HEK293 (cell line): ENCODE measurements around the gene MAGEB17.

Experiments
- CTCF ChIA-PET: fragments of 350-600 bp; formaldehyde crosslinking; extraction: SDS; loops from one replicate; lab custom pipeline; 2021; ENCODE audit warnings: antibody characterized with exemption; lab: Yijun Ruan, JAX
- POLR2A ChIA-PET: fragments of 300-600 bp; formaldehyde crosslinking; extraction: SDS; loops from one replicate; lab custom pipeline; 2020; ENCODE audit warnings: antibody characterized with exemption, inconsistent platforms; lab: Yijun Ruan, JAX
- H3K27ac ChIP-seq: fragments of 200-500 bp; sonication (Bioruptor generic); 2 replicates; pipeline ENCODE4 v1.5.1; 2014; ENCODE audit warnings: low read depth, low read length, control low read depth, inconsistent platforms; ENCODE audit errors: extremely low read depth
- H3K36me3 ChIP-seq, 2 experiments: fragments of 200-500 bp in 1 of 2; sonication (Bioruptor generic) in 1 of 2; 1 replicate in 1 of 2; 2 replicates in 1 of 2; pipeline ENCODE4 v1.5.1; 2014 to 2017; ENCODE audit warnings: inconsistent platforms in 2 of 2, low read length in 2 of 2; ENCODE audit not compliant: control insufficient read depth in 2 of 2, insufficient read depth in 1 of 2
- H3K4me1 ChIP-seq: fragments of 200-500 bp; sonication (Bioruptor generic); 2 replicates; pipeline ENCODE4 v1.5.1; 2014; ENCODE audit warnings: mild to moderate bottlenecking, low read length, inconsistent platforms; ENCODE audit not compliant: control insufficient read depth, insufficient read depth
- H3K4me3 ChIP-seq: 2 replicates; pipeline ENCODE4 v1.5.1; 2011; ENCODE audit warnings: low read depth, mild to moderate bottlenecking, control low read depth, low read length, moderate library complexity
- H3K9me3 ChIP-seq: fragments of 200-500 bp; sonication (Bioruptor generic); 2 replicates; pipeline ENCODE4 v1.5.1; 2014; ENCODE audit warnings: low read depth, low read length, inconsistent platforms; ENCODE audit not compliant: control insufficient read depth, insufficient read depth
- ELK4 ChIP-seq: IDR thresholded peaks from 2 replicates; pipeline ENCODE4 v1.6.1; 2011; ENCODE audit warnings: mild to moderate bottlenecking, low read depth, low read length, borderline replicate concordance
- FEZF1 ChIP-seq: fragments of 450-650 bp; formaldehyde crosslinking; IDR thresholded peaks from 2 replicates; pipeline ENCODE4 v1.5.1; 2016; ENCODE audit warnings: missing biosample characterization, missing genetic modification characterization
- GLI4 ChIP-seq: fragments of 450-650 bp; formaldehyde crosslinking; IDR thresholded peaks from 2 replicates; pipeline ENCODE4 v1.5.1; 2016; ENCODE audit warnings: missing biosample characterization, missing genetic modification characterization
- ZBTB1 ChIP-seq: fragments of 450-650 bp; formaldehyde crosslinking; IDR thresholded peaks from 2 replicates; pipeline ENCODE4 v1.5.1; 2016; ENCODE audit warnings: missing biosample characterization, missing genetic modification characterization
- ZBTB20 ChIP-seq: fragments of 450-650 bp; formaldehyde crosslinking; IDR thresholded peaks from 2 replicates; pipeline ENCODE4 v1.5.1; 2016; ENCODE audit warnings: missing biosample characterization, missing genetic modification characterization
- ZFP3 ChIP-seq: fragments of 450-650 bp; formaldehyde crosslinking; IDR thresholded peaks from 2 replicates; pipeline ENCODE4 v1.5.1; 2016; ENCODE audit warnings: low read depth, missing biosample characterization, missing genetic modification characterization
- ZNF146 ChIP-seq: fragments of 450-650 bp; formaldehyde crosslinking; IDR thresholded peaks from 2 replicates; pipeline ENCODE4 v1.5.1; 2016; ENCODE audit warnings: missing biosample characterization, missing genetic modification characterization
- ZNF169 ChIP-seq: fragments of 450-650 bp; formaldehyde crosslinking; IDR thresholded peaks from 2 replicates; pipeline ENCODE4 v1.5.1; 2016; ENCODE audit warnings: missing biosample characterization, missing genetic modification characterization
- ZNF175 ChIP-seq: fragments of 450-650 bp; formaldehyde crosslinking; IDR thresholded peaks from 2 replicates; pipeline ENCODE4 v1.5.1; 2016; ENCODE audit warnings: missing biosample characterization, missing genetic modification characterization
- ZNF26 ChIP-seq: fragments of 450-650 bp; formaldehyde crosslinking; IDR thresholded peaks from 2 replicates; pipeline ENCODE4 v1.5.1; 2016; ENCODE audit warnings: missing biosample characterization, missing genetic modification characterization
- ZNF280C ChIP-seq: fragments of 450-650 bp; formaldehyde crosslinking; IDR thresholded peaks from 2 replicates; pipeline ENCODE4 v1.5.1; 2016; ENCODE audit warnings: missing biosample characterization, missing genetic modification characterization
- ZNF324 ChIP-seq: fragments of 450-650 bp; formaldehyde crosslinking; IDR thresholded peaks from 2 replicates; pipeline ENCODE4 v1.5.1; 2016; ENCODE audit warnings: missing biosample characterization, missing genetic modification characterization
- ZNF354C ChIP-seq: fragments of 450-650 bp; formaldehyde crosslinking; IDR thresholded peaks from 2 replicates; pipeline ENCODE4 v1.5.1; 2016; ENCODE audit warnings: missing biosample characterization, missing genetic modification characterization, low read depth, borderline replicate concordance
- ZNF37A ChIP-seq: fragments of 450-650 bp; IDR thresholded peaks from 2 replicates; pipeline ENCODE4 v1.5.1; 2018; ENCODE audit warnings: missing biosample characterization, missing genetic modification characterization
- ZNF449 ChIP-seq: fragments of 450-650 bp; formaldehyde crosslinking; IDR thresholded peaks from 2 replicates; pipeline ENCODE4 v1.5.1; 2017; ENCODE audit warnings: missing biosample characterization, mild to moderate bottlenecking, missing genetic modification characterization, moderate library complexity
- ZNF473 ChIP-seq: fragments of 450-650 bp; formaldehyde crosslinking; IDR thresholded peaks from 2 replicates; pipeline ENCODE4 v1.5.1; 2017; ENCODE audit warnings: missing biosample characterization, missing genetic modification characterization
- ZNF48 ChIP-seq: fragments of 450-650 bp; formaldehyde crosslinking; IDR thresholded peaks from 2 replicates; pipeline ENCODE4 v1.5.1; 2016; ENCODE audit warnings: missing biosample characterization, missing genetic modification characterization
- ZNF555 ChIP-seq: fragments of 450-650 bp; formaldehyde crosslinking; conservative IDR thresholded peaks from 2 replicates; pipeline ENCODE4 v1.5.1; 2017; ENCODE audit warnings: missing biosample characterization, mild to moderate bottlenecking, missing genetic modification characterization, inconsistent platforms
- ZNF629 ChIP-seq: fragments of 450-650 bp; formaldehyde crosslinking; IDR thresholded peaks from 2 replicates; pipeline ENCODE4 v1.5.1; 2017; ENCODE audit warnings: missing biosample characterization, missing genetic modification characterization
- ZNF664 ChIP-seq: fragments of 450-650 bp; formaldehyde crosslinking; IDR thresholded peaks from 2 replicates; pipeline ENCODE4 v1.5.1; 2016; ENCODE audit warnings: missing biosample characterization, missing genetic modification characterization
- ZNF704 ChIP-seq: fragments of 450-650 bp; formaldehyde crosslinking; IDR thresholded peaks from 2 replicates; pipeline ENCODE4 v1.5.1; 2016; ENCODE audit warnings: missing biosample characterization, missing genetic modification characterization
- ZNF768 ChIP-seq: fragments of 450-650 bp; formaldehyde crosslinking; IDR thresholded peaks from 2 replicates; pipeline ENCODE4 v1.5.1; 2018; ENCODE audit warnings: missing biosample characterization, mild to moderate bottlenecking, missing genetic modification characterization

The MAGEB17 gene

GRCh38 chrX:16167181-16167580 is at the start of gene MAGEB17:
Gene MAGEB17 (plus strand): TSS chrX:16167481. CDS start chrX:16170383, 2,902 bp downstream.
- ChIA-PET CTCF (no interaction called here), POLR2A (no interaction called here)
- no peak within 1 kb of the TSS for H3K27ac ChIP-seq
- H3K9me3 ChIP-seq, result no peaks in the 10 kb centered on the region
- no peak within 1 kb of the TSS for H3K4me3 ChIP-seq
- H3K4me1 ChIP-seq, result no peaks in the 10 kb centered on the region
- no peak for TF ChIP-seq FEZF1 (tag by site-specific recombination)
- TF ChIP-seq ZNF449 (tag by site-specific recombination), result no peak
- no peak for TF ChIP-seq ZBTB1
- no peak for TF ChIP-seq ZFP3 (tag by site-specific recombination)
- TF ChIP-seq ELK4, result no peak
- no peak for TF ChIP-seq ZNF146 (tag by site-specific recombination)
- TF ChIP-seq ZNF175, result no peak
- TF ChIP-seq ZNF354C, result no peak
- TF ChIP-seq ZNF169 (tag by site-specific recombination), result no peak
- TF ChIP-seq ZNF768, result no peak
- no peak for TF ChIP-seq ZNF37A (tag by site-specific recombination)
- no peaks in the 10 kb centered on the region for H3K36me3 ChIP-seq

- POLR2A ChIA-PET, result no interaction called here
- no peak overlapping the region for H3K27ac ChIP-seq
- no peaks in the 10 kb centered on the region for H3K9me3 ChIP-seq
- no peak overlapping the region for H3K4me3 ChIP-seq
- CTCF ChIA-PET, result no interaction called here
- H3K36me3 ChIP-seq, result no peaks in the 10 kb centered on the region
- H3K4me1 ChIP-seq, result no peaks in the 10 kb centered on the region
- TF ChIP-seq ZNF629 (tag by site-specific recombination), result no peak
- TF ChIP-seq ZNF48 (tag by site-specific recombination), result no peak
- no peak for TF ChIP-seq ZNF26 (tag by site-specific recombination)
Observed at GRCh38 chrX:16119353-16120220, 47.7 kb upstream of the MAGEB17 start.

GRCh38 chrX:16120431-16120830 is 46.9 kb upstream of the MAGEB17 start:
- CTCF ChIA-PET, result interaction anchor here (0.6 to 0.7 kb wide), 2 partner anchors 108 to 184 kb away, joined by 3 to 4 read pairs; no protein-coding TSS in a partner anchor
- POLR2A ChIA-PET, result no interaction called here
- TF ChIP-seq GLI4 (no peak), ZNF324 (tag by site-specific recombination) (no peak), ZNF473 (no peak), ZNF555 (tag by site-specific recombination) (no peak), ZNF280C (tag by site-specific recombination) (no peak), ZBTB20 (tag by site-specific recombination) (no peak), ZNF664 (tag by site-specific recombination) (no peak), ZNF704 (tag by site-specific recombination) (no peak)
- Histone ChIP-seq H3K27ac (no peak overlapping the region), H3K9me3 (no peaks in the 10 kb centered on the region), H3K4me1 (no peaks in the 10 kb centered on the region), H3K4me3 (no peak overlapping the region), H3K36me3 (no peaks in the 10 kb centered on the region)
